Activated CD4-positive, alpha-beta T cell treated with anti-CD3 and anti-CD28 coated beads, Interleukin-2, Interleukin-4, amounts not matched to agents 100 ng/mL and 50 ng/mL, durations not matched to agents 16 hours and 8 hours (primary cell): ENCODE measurements around the gene MOB2.
"Not testable (repeated sequence)": the region's sequence is repeated elsewhere in the genome, so short reads cannot be mapped to it uniquely, and the experiment has no call there.

ENCODE experiments used
- DNase-seq: peaks from one replicate; pipeline ENCODE4 v3.0.0-alpha.2; 2020; ENCODE audit warnings: low spot score

MOB2 gene

GRCh38 chr11:1440066-1440465 is 46.5 kb downstream of the MOB2 start:
- no peak for DNase-seq

GRCh38 chr11:1439341-1439740 is 47.2 kb downstream of the MOB2 start:
- DNase-seq = no peak

- DNase-seq = no peak
Measured at GRCh38 chr11:1438967-1439330, 47.6 kb downstream of the MOB2 start.

- no peak for DNase-seq
Measured at GRCh38 chr11:1438261-1438966, 48.2 kb downstream of the MOB2 start.

GRCh38 chr11:1437500-1437899 is 49.1 kb downstream of the MOB2 start:
- DNase-seq = no peak

GRCh38 chr11:1436468-1437039 is 50.0 kb downstream of the MOB2 start:
- no peak for DNase-seq

- DNase-seq = no peak
Measured at GRCh38 chr11:1435820-1436467, 50.6 kb downstream of the MOB2 start.

- DNase-seq = not testable (repeated sequence)
Measured at GRCh38 chr11:1435479-1435819, 51.1 kb downstream of the MOB2 start.

- DNase-seq = no peak
Measured at GRCh38 chr11:1433977-1434640, 52.5 kb downstream of the MOB2 start.

- no peak for DNase-seq
Measured at GRCh38 chr11:1433568-1433967, 53.0 kb downstream of the MOB2 start.

GRCh38 chr11:1428762-1429316 is 57.7 kb downstream of the MOB2 start:
- DNase-seq = no peak

GRCh38 chr11:1425439-1425838 is 61.1 kb downstream of the MOB2 start:
- DNase-seq = no peak

- DNase-seq = no peak
Measured at GRCh38 chr11:1425006-1425405, 61.6 kb downstream of the MOB2 start.

- not testable (repeated sequence) for DNase-seq
Measured at GRCh38 chr11:1423406-1423805, 63.2 kb downstream of the MOB2 start.

- no peak for DNase-seq
Measured at GRCh38 chr11:1422981-1423380, 63.6 kb downstream of the MOB2 start.

- DNase-seq = no peak
Measured at GRCh38 chr11:1422481-1422880, 64.1 kb downstream of the MOB2 start.

- DNase-seq = no peak
Measured at GRCh38 chr11:1421291-1421690, 65.3 kb downstream of the MOB2 start.

GRCh38 chr11:1419811-1420210 is 66.8 kb downstream of the MOB2 start:
- no peak for DNase-seq
